Spleen (tissue), 11 donors: Measurements from ENCODE around the gene NUAK2. TPM values are rescaled to one million over a fixed set of nuclear protein-coding genes. Genes with fewer than 3 reads are reported as not detected.
A peak's percentile ranks its signal among the peaks of the same experiment; 100 is the strongest.

Experiments used
- DNase-seq: peaks from one replicate; pipeline ENCODE4 v3.0.0-alpha.2; 2020
- H3K27ac ChIP-seq, 8 donors: fragments of 200-600 bp; sonication (generic) in 7 of 8; 1 replicate in 4 of 8; 2 replicates in 4 of 8; pipeline versions ENCODE4 v1.5.0 to v1.8.0; 2016 to 2021; ENCODE audit warnings: inconsistent platforms in 4 of 8, mild to moderate bottlenecking in 4 of 8, moderate library complexity in 1 of 8
- H3K27me3 ChIP-seq, 7 donors: fragments of 200-600 bp; sonication (generic) in 6 of 7; replicated peaks in 1 of 7; 1 replicate in 4 of 7; 2 replicates in 3 of 7; pipeline versions ENCODE4 v1.5.0 to v1.8.0; 2016 to 2021; ENCODE audit warnings: inconsistent platforms in 3 of 7, mild to moderate bottlenecking in 1 of 7
- H3K36me3 ChIP-seq, 6 donors: fragments of 200-600 bp; sonication (generic) in 5 of 6; 1 replicate in 4 of 6; 2 replicates in 2 of 6; pipeline versions ENCODE4 v1.5.0 to v1.8.0; 2016 to 2021; ENCODE audit warnings: inconsistent platforms in 2 of 6
- H3K4me1 ChIP-seq, 6 donors: fragments of 200-600 bp; sonication (generic) in 5 of 6; 1 replicate in 3 of 6; 2 replicates in 3 of 6; pipeline versions ENCODE4 v1.5.0 to v1.8.0; 2016 to 2021; ENCODE audit warnings: inconsistent platforms in 3 of 6
- H3K4me3 ChIP-seq, 8 donors: fragments of 200-600 bp; sonication (generic) in 7 of 8; 1 replicate in 4 of 8; 2 replicates in 4 of 8; pipeline versions ENCODE4 v1.5.0 to v1.8.0; 2016 to 2021; ENCODE audit warnings: inconsistent platforms in 4 of 8, mild to moderate bottlenecking in 4 of 8, moderate library complexity in 2 of 8
- H3K9me3 ChIP-seq, 8 donors: fragments of 200-600 bp; sonication (generic) in 7 of 8; 1 replicate in 4 of 8; 2 replicates in 4 of 8; pipeline versions ENCODE4 v1.5.0 to v1.8.0; 2016 to 2021; ENCODE audit warnings: inconsistent platforms in 4 of 8
- CTCF ChIP-seq, 11 experiments: fragments of 200-600 bp in 7 of 11; fragments of 450-650 bp in 4 of 11; sonication (generic) in 4 of 11; IDR thresholded peaks in 8 of 11; conservative IDR thresholded peaks in 3 of 11; 1 replicate in 7 of 11; 2 replicates in 4 of 11; pipeline versions ENCODE4 v1.4.0 to v1.8.0; 2016 to 2021; ENCODE audit warnings: antibody characterized with exemption in 11 of 11, inconsistent platforms in 4 of 11, mild to moderate bottlenecking in 1 of 11
- POLR2A ChIP-seq, 3 donors: fragments of 450-650 bp; IDR thresholded peaks; one replicate each; pipeline ENCODE4 v1.5.1; 2017; ENCODE audit warnings: antibody characterized with exemption in 3 of 3, mild to moderate bottlenecking in 1 of 3
- POLR2AphosphoS5 ChIP-seq, 3 donors: sonication (generic); formaldehyde crosslinking; IDR thresholded peaks; one replicate each; pipeline ENCODE4 v1.5.1; 2017; ENCODE audit warnings: antibody characterized with exemption in 3 of 3
- WGBS, 5 donors: extraction: QIAGEN DNeasy Blood & Tissue Kit in 3 of 5; methylation state at CpG; one replicate each; pipeline versions ENCODE4 v1.1.5 to v1.1.7; 2013 to 2018; 5-methylcytosine and 5-hydroxymethylcytosine counted together
- intact Hi-C: fragments of 100-400 bp; cut with DNase I; formaldehyde crosslinking; loops from one replicate; pipeline ENCODE4 v1.15.0; 2023; ENCODE audit warnings: low total_unique reads
- polyA plus RNA-seq, 3 donors: library from polyadenylated mRNA; stranded (reverse); fragments of 200-250 nt; gene quantifications; one replicate each; pipeline ENCODE4 v1.2.1, GENCODE V29; 2013
- total RNA-seq, 7 donors: library from RNA; depleted of rRNA in 3 of 7; stranded (reverse); fragments of >200 nt in 3 of 7; fragmentation: NEBNext Ultra II Directional in 4 of 7; extraction: Animal tissue kit (Norgen Biotek cat#: 25700) in 4 of 7; gene quantifications; one replicate each; pipeline versions ENCODE4 v1.1.0 to v1.2.1, GENCODE V29; 2016 to 2021
- donor health status: healthy with polysubstance abuse.
- donor health status: DM: no; HTN: no; CAD: no; lungs with moderate emphysema.
- donor health status: DM: no; HTN: no; CAD: no.
- donor health status: Bipolar disorder and iron deficiency.
- donor health status: healthy.
- donor health status: DM: no; HTN: no; CAD: no.
- donor health status: DM: yes; HTN: yes; CAD: no.

The NUAK2 gene
- total and polyA plus RNA-seq, 10 donors = 5.7 to 32.7 (median 19.1) TPM

- TF ChIP-seq CTCF (IDR thresholded peaks at IDR 0.05 in 8 of 11, conservative IDR thresholded peaks at IDR 0.05 in 3 of 11) (no peak), POLR2AphosphoS5 (IDR thresholded peaks at IDR 0.05) (no peak), POLR2A (IDR thresholded peaks at IDR 0.05) (no peak)
- H3K4me3 ChIP-seq = no peak overlapping the region
- peaks cover 0 to 29% (median 18%) of the 10 kb centered on the region in 7 donors for H3K27me3 ChIP-seq
- intact Hi-C loops = no loop called here
- DNase-seq = no peak
- 62 to 100% (median 87%) methylated on average over 2 to 4 of the region's 4 CpGs for WGBS, 5 donors
- H3K27ac ChIP-seq = no peak overlapping the region
- H3K4me1 ChIP-seq = peaks cover 8 to 25% (median 17%) of the 10 kb centered on the region in 6 donors
- H3K9me3 ChIP-seq = no peaks in the 10 kb centered on the region
- H3K36me3 ChIP-seq = no peaks in the 10 kb centered on the region
Measured at GRCh38 chr1:205339717-205340116, 18.2 kb upstream of the NUAK2 start.

GRCh38 chr1:205339197-205339702 lies 17.7 kb upstream of the NUAK2 start:
- no peaks in the 10 kb centered on the region for H3K9me3 ChIP-seq
- intact Hi-C loops = no loop called here
- TF ChIP-seq POLR2AphosphoS5 (IDR thresholded peaks at IDR 0.05) (no peak), POLR2A (IDR thresholded peaks at IDR 0.05) (no peak), CTCF (IDR thresholded peaks at IDR 0.05 in 8 of 11, conservative IDR thresholded peaks at IDR 0.05 in 3 of 11) (no peak)

GRCh38 chr1:205338011-205338410 lies 16.5 kb upstream of the NUAK2 start:
- no peak for DNase-seq
- Histone ChIP-seq H3K36me3 (no peaks in the 10 kb centered on the region), H3K9me3 (no peaks in the 10 kb centered on the region), H3K27ac (no peak overlapping the region), H3K4me3 (no peak overlapping the region), H3K4me1 (peaks cover 0 to 8% (median under 1%) of the 10 kb centered on the region in 6 donors), H3K27me3 (peaks cover 0 to 12% (median 3%) of the 10 kb centered on the region in 7 donors)
- intact Hi-C loops = no loop called here
- 74 to 83% (median 79%) methylated on average over 7 of the region's 7 CpGs for WGBS, 5 donors
- TF ChIP-seq POLR2AphosphoS5 (IDR thresholded peaks at IDR 0.05) = no peak
- TF ChIP-seq POLR2A (IDR thresholded peaks at IDR 0.05) = no peak
- no peak for TF ChIP-seq CTCF (IDR thresholded peaks at IDR 0.05 in 8 of 11, conservative IDR thresholded peaks at IDR 0.05 in 3 of 11)

More at GRCh38 chr1:205339197-205339702, 17.7 kb upstream of the NUAK2 start:
- Histone ChIP-seq H3K4me3 (no peak overlapping the region), H3K36me3 (no peaks in the 10 kb centered on the region), H3K27me3 (peaks cover 0 to 24% (median 15%) of the 10 kb centered on the region in 7 donors), H3K27ac (no peak overlapping the region), H3K4me1 (peaks cover 8 to 20% (median 12%) of the 10 kb centered on the region in 6 donors)
- 69 to 74% (median 70%) methylated on average over 19 to 21 of the region's 21 CpGs for WGBS, 5 donors
- peak; percentile 41 for DNase-seq

- Histone ChIP-seq H3K27ac (no peak overlapping the region), H3K9me3 (no peaks in the 10 kb centered on the region), H3K4me3 (no peak overlapping the region), H3K36me3 (no peaks in the 10 kb centered on the region), H3K27me3 (peaks cover 0 to 7% (median 0%) of the 10 kb centered on the region in 7 donors), H3K4me1 (peaks cover 0 to 5% (median 0%) of the 10 kb centered on the region in 6 donors)
- no peak for DNase-seq
- 73 to 82% (median 79%) methylated on average over 7 of the region's 7 CpGs for WGBS, 5 donors
- TF ChIP-seq POLR2A (IDR thresholded peaks at IDR 0.05) (no peak), POLR2AphosphoS5 (IDR thresholded peaks at IDR 0.05) (no peak), CTCF (IDR thresholded peaks at IDR 0.05 in 8 of 11, conservative IDR thresholded peaks at IDR 0.05 in 3 of 11) (no peak)
- intact Hi-C loops = no loop called here
Measured at GRCh38 chr1:205337481-205337880, 15.9 kb upstream of the NUAK2 start.
